PC-9 (cell line): ENCODE results near the gene AKR7A3.

Source experiments
- CTCF ChIP-seq: fragments of 200-600 bp; sonication (generic); conservative IDR thresholded peaks from 2 replicates; pipeline ENCODE4 v1.6.1; 2017; ENCODE audit warnings: mixed run types, antibody characterized with exemption, mild to moderate bottlenecking, moderate library complexity
- EZH2 ChIP-seq: fragments of 200-600 bp; sonication (generic); IDR thresholded peaks from 2 replicates; pipeline ENCODE4 v1.8.0; 2017; ENCODE audit warnings: antibody characterized with exemption, low read depth

GRCh38 chr1:19319196-19319595 lies 30.6 kb upstream of the AKR7A3 start:
- TF ChIP-seq CTCF, result no peak
- no peak for TF ChIP-seq EZH2
